GM21515 (cell line): ENCODE data around the gene COL27A1.

ENCODE experiments used
- ATAC-seq: cut with Tn5 transposase; IDR thresholded peaks from one replicate; pipeline ENCODE4 v1.9.1; 2021; ENCODE audit not compliant: unreplicated experiment

COL27A1 gene

GRCh38 chr9:114299286-114300152, 144.2 kb downstream of the COL27A1 start:
- ATAC-seq, result no peak

DNA sequence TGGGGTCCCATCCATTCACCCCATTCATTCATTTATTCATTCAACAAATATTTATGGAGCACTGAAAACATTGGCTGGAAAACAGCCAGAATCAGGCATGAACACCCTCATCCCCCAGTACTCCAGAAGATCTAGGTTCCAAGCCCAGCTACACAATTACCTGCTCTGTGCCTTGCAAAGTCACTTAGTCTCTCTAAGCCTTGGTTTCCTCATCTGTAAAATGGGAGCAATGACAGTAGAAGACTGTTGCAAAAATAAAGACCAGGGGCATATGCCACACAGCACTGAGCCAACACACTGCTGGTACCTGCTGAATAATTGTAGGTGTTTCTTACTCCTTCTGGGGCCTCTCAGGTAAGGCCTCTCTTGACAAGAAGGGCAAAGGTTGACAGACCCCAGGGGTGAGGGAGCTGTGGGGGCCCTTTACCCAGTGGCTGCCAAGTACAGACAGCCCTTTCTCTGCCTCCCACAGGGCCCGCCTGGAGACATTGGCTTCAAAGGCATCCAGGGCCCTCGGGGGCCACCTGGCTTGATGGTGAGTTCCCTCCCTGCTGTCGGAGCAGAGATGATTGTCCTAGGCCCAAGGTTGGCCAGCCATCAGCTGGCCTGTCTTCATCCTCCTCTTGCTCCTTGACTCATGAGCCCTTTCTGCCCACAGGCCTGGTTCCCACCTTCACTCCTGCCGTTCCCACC, 145.0 kb downstream of the COL27A1 start:
- no peak for ATAC-seq

DNA sequence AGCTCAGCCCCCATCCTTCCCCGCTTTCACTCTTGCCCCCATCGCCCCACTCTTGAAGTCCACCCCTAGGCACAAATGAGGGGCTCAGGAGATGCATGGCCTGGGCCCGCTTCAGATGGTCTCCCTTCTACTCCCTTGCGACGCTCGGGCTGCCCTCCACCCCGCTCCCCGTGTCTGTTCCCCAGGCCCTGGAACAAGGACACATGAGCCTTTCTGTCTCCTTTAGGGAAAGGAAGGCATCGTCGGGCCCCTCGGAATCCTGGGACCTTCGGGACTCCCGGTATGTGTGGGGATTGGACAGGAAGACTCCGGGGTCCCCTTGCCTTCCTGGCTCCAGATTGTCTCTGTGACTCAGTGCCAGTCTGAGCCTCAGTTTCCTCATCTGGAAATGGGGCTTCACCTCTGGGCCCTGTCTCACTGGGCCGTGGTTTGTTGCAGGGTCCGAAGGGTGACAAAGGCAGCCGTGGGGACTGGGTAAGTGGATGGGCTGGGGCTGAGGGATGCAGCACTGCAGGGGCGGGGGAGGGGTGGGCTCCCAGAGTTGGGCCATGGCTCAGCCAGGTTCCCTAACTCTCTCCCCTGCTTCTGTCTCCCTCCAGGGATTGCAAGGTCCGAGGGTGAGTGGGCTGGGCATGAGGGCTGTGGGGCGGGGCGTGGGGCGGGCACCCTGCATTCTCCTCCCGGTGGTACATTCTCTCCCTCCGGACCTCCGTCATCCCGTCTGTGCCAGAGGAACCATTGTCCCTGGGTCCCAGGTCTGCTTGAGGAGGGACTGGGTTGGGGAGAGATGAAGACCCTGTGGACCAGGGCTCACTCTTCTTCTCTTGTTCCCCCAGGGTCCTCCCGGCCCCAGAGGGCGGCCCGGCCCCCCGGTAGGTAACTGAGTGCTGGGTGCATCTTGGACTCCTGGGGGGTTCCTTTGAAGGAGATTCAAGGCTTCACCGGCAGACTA, 145.8 kb downstream of the COL27A1 start:
- no peak for ATAC-seq

DNA sequence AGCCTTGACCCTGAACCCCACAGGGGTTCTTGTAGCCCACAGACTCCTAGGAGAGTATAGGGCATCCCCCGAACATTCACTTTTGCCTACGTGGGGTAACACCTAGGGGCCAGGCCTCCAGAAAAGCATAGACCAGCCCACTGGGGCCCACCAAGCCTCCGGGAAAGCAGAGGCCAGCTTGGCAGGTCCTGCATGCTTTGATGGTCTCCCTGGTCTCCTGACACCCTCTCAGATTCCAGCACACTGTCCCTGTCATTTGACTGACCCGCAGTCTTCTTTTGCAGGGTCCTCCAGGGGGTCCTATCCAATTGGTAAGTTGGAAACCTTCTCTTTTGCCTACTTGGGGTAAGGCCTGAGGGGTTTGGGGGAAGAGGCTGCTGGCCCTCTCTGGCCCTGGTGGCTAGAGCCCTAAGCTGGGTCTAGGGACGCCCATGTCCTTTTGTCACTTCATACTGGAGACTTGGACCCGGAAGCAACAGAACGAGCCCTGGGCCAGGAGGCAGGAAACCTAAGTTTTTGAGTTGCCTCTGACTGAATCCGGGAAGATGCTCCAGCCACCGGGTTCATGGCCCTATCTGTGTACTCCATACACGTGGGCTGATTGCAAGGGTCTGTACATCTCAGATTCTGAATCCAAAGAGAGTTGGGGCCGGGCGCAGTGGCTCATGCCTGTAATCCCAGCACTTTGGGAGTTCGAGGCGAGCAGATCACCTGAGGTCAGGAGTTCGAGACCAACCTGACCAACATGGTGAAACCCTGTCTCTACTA, 146.6 kb downstream of the COL27A1 start:
- ATAC-seq, result no peak

GRCh38 chr9:114302727-114303126, 147.4 kb downstream of the COL27A1 start:
- no peak for ATAC-seq

- no peak for ATAC-seq
Measured at GRCh38 chr9:114303571-114303970, 148.2 kb downstream of the COL27A1 start.

- ATAC-seq, result no peak
Measured at GRCh38 chr9:114303977-114304376, 148.6 kb downstream of the COL27A1 start.

- no peak for ATAC-seq
Measured at GRCh38 chr9:114304416-114305188, 149.3 kb downstream of the COL27A1 start.

DNA sequence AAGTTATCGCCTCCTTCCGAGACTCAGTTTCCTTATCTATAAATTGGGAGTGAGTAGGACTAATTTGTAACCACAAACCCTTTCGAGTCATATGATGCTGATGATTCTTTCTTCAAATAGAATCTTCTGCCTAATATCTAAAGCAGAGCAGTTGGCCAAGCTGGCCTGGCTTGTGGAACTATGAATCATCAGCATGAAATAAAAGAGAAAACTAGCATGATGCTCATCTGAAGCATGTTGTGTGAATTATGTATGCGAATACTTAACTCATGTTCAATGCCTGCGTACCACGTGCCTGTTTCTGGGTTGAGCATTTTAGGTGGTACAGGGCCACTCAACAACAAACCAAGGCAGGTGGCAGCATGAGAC, 152.5 kb downstream of the COL27A1 start:
- ATAC-seq, result no peak

DNA sequence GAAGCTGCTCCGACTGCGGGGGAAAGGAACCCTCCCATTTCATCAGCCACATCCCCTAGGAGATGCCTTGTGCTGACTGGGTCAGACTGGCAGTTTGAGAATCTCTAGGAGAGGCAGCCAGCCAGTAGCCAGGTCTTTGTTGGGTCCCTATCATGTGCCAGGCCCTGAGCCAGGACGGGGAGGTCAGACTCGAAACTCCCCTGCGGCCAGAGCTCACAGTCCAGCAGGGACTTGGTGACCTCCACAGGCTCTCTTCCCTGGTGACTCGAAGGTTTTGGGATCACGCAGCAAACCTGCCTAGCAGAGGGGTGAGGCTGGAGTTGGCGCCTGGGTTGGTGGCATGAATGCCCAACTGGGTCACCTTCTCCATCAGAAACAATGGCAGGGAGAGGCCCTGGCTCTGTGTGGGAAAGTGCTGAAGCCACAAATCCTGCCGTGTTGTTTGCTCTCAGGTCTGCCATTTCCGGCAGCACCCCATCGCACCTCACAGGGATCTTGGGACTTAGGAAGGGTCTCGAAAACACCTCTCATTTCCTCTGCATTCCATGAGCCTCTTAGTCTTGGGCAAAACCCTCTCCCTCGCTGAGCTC, 153.1 kb downstream of the COL27A1 start:
- ATAC-seq, result no peak

DNA sequence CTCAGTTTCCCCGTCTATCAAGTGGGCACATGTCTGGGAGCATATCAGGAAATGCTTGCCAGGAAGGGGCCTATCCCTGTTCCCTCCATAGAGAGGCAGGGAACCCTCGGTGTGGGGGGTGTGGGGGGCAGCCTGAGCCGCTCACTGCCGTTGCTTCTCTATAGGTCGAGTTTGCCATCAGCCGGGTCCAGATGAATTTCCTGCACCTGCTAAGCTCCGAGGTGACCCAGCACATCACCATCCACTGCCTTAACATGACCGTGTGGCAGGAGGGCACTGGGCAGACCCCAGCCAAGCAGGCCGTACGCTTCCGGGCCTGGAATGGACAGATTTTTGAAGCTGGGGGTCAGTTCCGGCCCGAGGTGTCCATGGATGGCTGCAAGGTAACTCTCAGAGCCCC, 153.8 kb downstream of the COL27A1 start:
- ATAC-seq, result no peak

DNA sequence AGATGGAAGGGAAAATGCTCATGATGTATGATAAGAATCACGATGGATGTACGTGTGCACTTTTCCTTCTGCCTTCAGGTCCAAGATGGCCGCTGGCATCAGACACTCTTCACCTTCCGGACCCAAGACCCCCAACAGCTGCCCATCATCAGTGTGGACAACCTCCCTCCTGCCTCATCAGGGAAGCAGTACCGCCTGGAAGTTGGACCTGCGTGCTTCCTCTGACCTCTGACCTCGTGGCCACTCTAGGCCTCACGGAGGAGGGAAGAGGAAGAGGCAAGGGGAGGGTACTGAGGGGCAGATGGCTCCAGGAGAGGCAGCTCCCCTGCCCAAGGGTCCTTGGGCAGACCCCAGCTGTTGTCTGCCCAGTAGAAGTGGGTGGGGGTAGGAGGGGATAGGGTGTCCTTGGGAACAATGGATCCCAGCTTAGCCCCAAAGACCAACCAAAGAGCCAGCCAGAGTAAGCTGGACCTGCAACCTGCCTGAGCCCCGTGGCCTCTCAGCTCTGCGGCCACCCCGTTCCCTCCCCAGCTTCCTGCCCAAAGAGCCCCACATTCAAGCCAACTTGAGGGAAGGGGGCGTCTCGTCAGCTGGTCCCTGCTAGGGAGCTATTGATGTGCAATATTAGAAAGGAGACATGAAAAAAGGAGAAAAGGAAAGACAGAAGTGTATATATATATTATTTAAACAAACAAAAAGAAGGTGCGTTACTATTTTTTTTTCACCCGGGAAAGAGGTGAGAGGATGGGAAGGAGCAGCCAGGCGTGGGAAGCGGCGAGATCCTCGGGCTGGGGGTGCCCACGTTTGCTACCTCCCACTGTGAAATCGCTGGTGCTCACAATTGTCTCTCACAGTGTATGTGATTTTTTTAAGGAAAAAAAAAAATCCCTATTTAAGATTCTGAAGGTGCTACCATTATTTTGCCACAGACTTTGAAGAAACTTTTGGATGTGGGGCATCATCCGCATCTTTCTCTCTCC, 155.4 kb downstream of the COL27A1 start:
- no peak for ATAC-seq

- no peak for ATAC-seq
Measured at GRCh38 chr9:114311571-114312512, 156.5 kb downstream of the COL27A1 start.

- ATAC-seq, result no peak
Measured at GRCh38 chr9:114312513-114312875, 157.2 kb downstream of the COL27A1 start.

- ATAC-seq, result no peak
Measured at GRCh38 chr9:114313186-114313585, 157.8 kb downstream of the COL27A1 start.

DNA sequence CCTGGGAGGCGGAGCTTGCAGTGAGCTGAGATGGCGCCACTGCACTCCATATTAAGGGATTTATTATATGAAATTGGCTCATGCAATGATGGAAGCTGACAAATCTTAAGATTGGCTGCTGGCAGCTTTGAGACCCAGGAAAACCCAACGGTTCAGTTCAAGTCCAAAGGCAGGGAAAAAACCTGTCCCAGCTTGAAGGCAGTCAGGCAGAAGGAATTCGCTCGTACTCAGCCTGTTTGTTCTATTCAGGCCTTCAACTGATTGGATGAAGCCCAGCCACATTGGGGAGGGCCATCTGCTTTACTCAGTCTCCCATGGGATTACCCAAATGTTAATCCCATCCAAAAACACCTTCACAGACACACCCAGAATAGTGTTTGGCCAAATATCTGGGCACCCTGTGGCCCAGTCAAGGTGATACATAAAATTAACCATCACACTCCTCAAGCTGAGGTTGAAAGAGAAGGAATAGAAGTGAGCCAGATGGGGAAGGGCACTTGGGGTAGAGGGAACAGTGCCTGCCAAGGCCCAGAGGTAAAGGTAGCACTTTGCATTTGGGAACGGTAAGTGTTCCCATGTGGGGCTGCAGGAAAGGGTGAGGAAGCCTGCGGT, 159.0 kb downstream of the COL27A1 start:
- no peak for ATAC-seq
